ENCODE measurements around the gene KIF7. TPM values are rescaled to one million over a fixed set of nuclear protein-coding genes. Genes with fewer than 3 reads are reported as not detected.

KIF7 gene
- polyA plus RNA-seq, 1 of the 3 experiments (the other 2 are of a cell fraction) = 12.0 TPM

DNA sequence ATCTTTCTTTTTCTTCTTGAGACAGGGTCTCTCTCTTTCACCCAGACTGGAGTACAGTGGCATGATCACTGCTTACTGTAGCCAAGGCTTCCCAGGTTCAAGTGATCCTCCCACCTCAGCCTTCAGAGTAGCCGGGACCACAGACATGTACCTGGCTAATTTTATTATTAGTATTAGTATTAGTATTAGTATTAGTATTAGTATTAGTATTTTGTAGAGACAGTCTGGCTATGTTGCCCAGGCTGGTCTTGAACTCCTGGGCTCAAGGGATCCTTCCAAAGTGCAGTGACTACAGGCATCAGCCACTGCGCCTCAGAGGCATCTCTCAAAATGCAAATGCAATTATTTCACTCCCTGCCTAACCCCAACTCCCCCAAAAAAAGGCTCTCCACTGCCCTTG lies 1.7 kb downstream of the KIF7 start:
- no peaks in the 10 kb centered on the region for H3K9me3 ChIP-seq
- DNase-seq = no peak
- ChIA-PET POLR2A (no interaction called here), CTCF (no interaction called here)
- TF ChIP-seq TAF1 (IDR thresholded peaks at IDR 0.05; ENCODE audit: borderline replicate concordance, low read depth, low read length) (no peak), POLR2AphosphoS5 (IDR thresholded peaks at IDR 0.05; ENCODE audit: low read depth, low read length) (no peak), GATA2 (CRISPR knock-in tag; IDR thresholded peaks at IDR 0.05) (no peak), CHD2 (IDR thresholded peaks at IDR 0.05; ENCODE audit: low read length, partially characterized antibody) (no peak), RCOR1 (IDR thresholded peaks at IDR 0.05; ENCODE audit: low read length) (no peak), ELF1 (IDR thresholded peaks at IDR 0.05) (no peak), TCF12 (IDR thresholded peaks at IDR 0.05) (no peak)
- H3K27me3 ChIP-seq (ENCODE audit: insufficient read depth) = no peaks in the 10 kb centered on the region
- H3F3A ChIP-seq (replicated peaks; ENCODE audit: insufficient read depth) = peaks cover 20% of the 10 kb centered on the region
- H3K79me2 ChIP-seq (ENCODE audit: insufficient read depth) = peaks cover 39% of the 10 kb centered on the region
- H3K4me1 ChIP-seq (ENCODE audit: control insufficient read depth in 1 of 2, insufficient read depth in 2 of 2, low read depth in 1 of 2, low read length in 1 of 2) = peaks cover 0 to 6% of the 10 kb centered on the region in 2 experiments; a peak in 2 of 4 replicates
- no peaks in the 10 kb centered on the region for H3K9me2 ChIP-seq
- no peak overlapping the region for H3K9ac ChIP-seq
- H3K4me3 ChIP-seq (ENCODE audit: low read depth in 2 of 2, low read length in 1 of 2) = peak overlapping the region in 1 of 2 experiments; percentile 90; a peak in 2 of 4 replicates
- 100% methylated on average over 2 of the region's 2 CpGs for WGBS (ENCODE audit: low lambda C conversion rate)
- no peak overlapping the region for H3K27ac ChIP-seq (ENCODE audit: low read depth in 2 of 2, low read length in 1 of 2)
- no peaks in the 10 kb centered on the region for H4K20me1 ChIP-seq (ENCODE audit: insufficient read depth)
- peaks cover 0 to 6% of the 10 kb centered on the region in 2 experiments for H3K36me3 ChIP-seq (replicated peaks in 1 of 2; ENCODE audit: control insufficient read depth in 1 of 2, insufficient read depth in 2 of 2, low read length in 1 of 2)
- H2AFZ ChIP-seq (ENCODE audit: low read depth) = no peak overlapping the region
- H3K4me2 ChIP-seq = no peak overlapping the region

GRCh38 chr15:89652666-89653065 lies 2.6 kb downstream of the KIF7 start:
- DNase-seq = no peak
- H4K20me1 ChIP-seq (ENCODE audit: insufficient read depth) = no peaks in the 10 kb centered on the region
- H3K9me3 ChIP-seq = no peaks in the 10 kb centered on the region
- H3K27ac ChIP-seq (ENCODE audit: low read depth in 2 of 2, low read length in 1 of 2) = no peak overlapping the region
- peaks cover 16% of the 10 kb centered on the region for H3F3A ChIP-seq (replicated peaks; ENCODE audit: insufficient read depth)
- peaks cover 39% of the 10 kb centered on the region for H3K79me2 ChIP-seq (ENCODE audit: insufficient read depth)
- H3K4me3 ChIP-seq (ENCODE audit: low read depth in 2 of 2, low read length in 1 of 2) = no peak overlapping the region
- ChIA-PET CTCF (no interaction called here), POLR2A (interaction anchor here (1.0 kb wide), 1 partner anchor 13 kb away, joined by 3 read pairs; no protein-coding TSS in a partner anchor)
- no peaks in the 10 kb centered on the region for H3K9me2 ChIP-seq
- 100% methylated on average over 5 of the region's 16 CpGs for WGBS (ENCODE audit: low lambda C conversion rate)
- H2AFZ ChIP-seq (ENCODE audit: low read depth) = no peak overlapping the region
- H3K36me3 ChIP-seq (replicated peaks in 1 of 2; ENCODE audit: control insufficient read depth in 1 of 2, insufficient read depth in 2 of 2, low read length in 1 of 2) = peaks cover 0 to 11% of the 10 kb centered on the region in 2 experiments
- no peak overlapping the region for H3K9ac ChIP-seq
- H3K4me1 ChIP-seq (ENCODE audit: control insufficient read depth in 1 of 2, insufficient read depth in 2 of 2, low read depth in 1 of 2, low read length in 1 of 2) = peaks cover 0 to 6% of the 10 kb centered on the region in 2 experiments; a peak in 2 of 4 replicates
- no peaks in the 10 kb centered on the region for H3K27me3 ChIP-seq (ENCODE audit: insufficient read depth)
- H3K4me2 ChIP-seq = no peak overlapping the region
- no peak for TF ChIP-seq EP300 (IDR thresholded peaks at IDR 0.05; ENCODE audit: borderline replicate concordance in 1 of 2, low read depth in 1 of 2, low read length in 1 of 2)
- no peak for TF ChIP-seq NFIC (IDR thresholded peaks at IDR 0.05; ENCODE audit: borderline replicate concordance)
- TF ChIP-seq, protein P1, sequence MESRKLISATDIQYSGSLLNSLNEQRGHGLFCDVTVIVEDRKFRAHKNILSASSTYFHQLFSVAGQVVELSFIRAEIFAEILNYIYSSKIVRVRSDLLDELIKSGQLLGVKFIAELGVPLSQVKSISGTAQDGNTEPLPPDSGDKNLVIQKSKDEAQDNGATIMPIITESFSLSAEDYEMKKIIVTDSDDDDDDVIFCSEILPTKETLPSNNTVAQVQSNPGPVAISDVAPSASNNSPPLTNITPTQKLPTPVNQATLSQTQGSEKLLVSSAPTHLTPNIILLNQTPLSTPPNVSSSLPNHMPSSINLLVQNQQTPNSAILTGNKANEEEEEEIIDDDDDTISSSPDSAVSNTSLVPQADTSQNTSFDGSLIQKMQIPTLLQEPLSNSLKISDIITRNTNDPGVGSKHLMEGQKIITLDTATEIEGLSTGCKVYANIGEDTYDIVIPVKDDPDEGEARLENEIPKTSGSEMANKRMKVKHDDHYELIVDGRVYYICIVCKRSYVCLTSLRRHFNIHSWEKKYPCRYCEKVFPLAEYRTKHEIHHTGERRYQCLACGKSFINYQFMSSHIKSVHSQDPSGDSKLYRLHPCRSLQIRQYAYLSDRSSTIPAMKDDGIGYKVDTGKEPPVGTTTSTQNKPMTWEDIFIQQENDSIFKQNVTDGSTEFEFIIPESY (IDR thresholded peaks at IDR 0.05; ENCODE audit: borderline replicate concordance, low read depth) = no peak
- no peak for TF ChIP-seq RCOR1 (IDR thresholded peaks at IDR 0.05; ENCODE audit: low read length)
- TF ChIP-seq, protein P2, sequence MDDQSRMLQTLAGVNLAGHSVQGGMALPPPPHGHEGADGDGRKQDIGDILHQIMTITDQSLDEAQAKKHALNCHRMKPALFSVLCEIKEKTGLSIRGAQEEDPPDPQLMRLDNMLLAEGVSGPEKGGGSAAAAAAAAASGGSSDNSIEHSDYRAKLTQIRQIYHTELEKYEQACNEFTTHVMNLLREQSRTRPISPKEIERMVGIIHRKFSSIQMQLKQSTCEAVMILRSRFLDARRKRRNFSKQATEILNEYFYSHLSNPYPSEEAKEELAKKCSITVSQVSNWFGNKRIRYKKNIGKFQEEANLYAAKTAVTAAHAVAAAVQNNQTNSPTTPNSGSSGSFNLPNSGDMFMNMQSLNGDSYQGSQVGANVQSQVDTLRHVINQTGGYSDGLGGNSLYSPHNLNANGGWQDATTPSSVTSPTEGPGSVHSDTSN (IDR thresholded peaks at IDR 0.05) = no peak
- no peak for TF ChIP-seq YY1 (IDR thresholded peaks at IDR 0.05; ENCODE audit: low read depth)
- TF ChIP-seq, protein P3, sequence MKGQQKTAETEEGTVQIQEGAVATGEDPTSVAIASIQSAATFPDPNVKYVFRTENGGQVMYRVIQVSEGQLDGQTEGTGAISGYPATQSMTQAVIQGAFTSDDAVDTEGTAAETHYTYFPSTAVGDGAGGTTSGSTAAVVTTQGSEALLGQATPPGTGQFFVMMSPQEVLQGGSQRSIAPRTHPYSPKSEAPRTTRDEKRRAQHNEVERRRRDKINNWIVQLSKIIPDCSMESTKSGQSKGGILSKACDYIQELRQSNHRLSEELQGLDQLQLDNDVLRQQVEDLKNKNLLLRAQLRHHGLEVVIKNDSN (IDR thresholded peaks at IDR 0.05; ENCODE audit: borderline replicate concordance, low read depth) = no peak
- TF ChIP-seq MXI1 (IDR thresholded peaks at IDR 0.05; ENCODE audit: low read depth, low read length) = no peak
- no peak for TF ChIP-seq IRF3 (IDR thresholded peaks at IDR 0.05; ENCODE audit: low read depth, low read length)
- TF ChIP-seq, protein P4, sequence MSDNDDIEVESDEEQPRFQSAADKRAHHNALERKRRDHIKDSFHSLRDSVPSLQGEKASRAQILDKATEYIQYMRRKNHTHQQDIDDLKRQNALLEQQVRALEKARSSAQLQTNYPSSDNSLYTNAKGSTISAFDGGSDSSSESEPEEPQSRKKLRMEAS (IDR thresholded peaks at IDR 0.05; ENCODE audit: low read depth) = no peak
- no peak for TF ChIP-seq RFX5 (IDR thresholded peaks at IDR 0.05; ENCODE audit: low read length)
- TF ChIP-seq TAF1 (IDR thresholded peaks at IDR 0.05; ENCODE audit: borderline replicate concordance, low read depth, low read length) = no peak
- no peak for TF ChIP-seq REST (IDR thresholded peaks at IDR 0.05; ENCODE audit: low read depth, low read length)
- TF ChIP-seq CHD2 (IDR thresholded peaks at IDR 0.05; ENCODE audit: low read length, partially characterized antibody) = no peak
- no peak for TF ChIP-seq FOSL2 (IDR thresholded peaks at IDR 0.05; ENCODE audit: borderline replicate concordance, low read depth)
- no peak for TF ChIP-seq FOXM1 (IDR thresholded peaks at IDR 0.05; ENCODE audit: low read depth)

All from SK-N-SH (cell line).